Subcutaneous abdominal adipose tissue (tissue), 5 donors: ENCODE measurements around the gene PIGQ.

ENCODE experiments used
- H3K27ac ChIP-seq: one replicate; pipeline ENCODE4 v1.7.0; 2013; ENCODE audit warnings: low read depth, mild to moderate bottlenecking, inconsistent platforms, low read length, moderate library complexity
- H3K27me3 ChIP-seq, 5 donors: one replicate each; pipeline ENCODE4 v1.7.0; 2013; ENCODE audit warnings: low read length in 5 of 5, inconsistent platforms in 1 of 5; ENCODE audit not compliant: control insufficient read depth in 5 of 5, insufficient read depth in 4 of 5
- H3K36me3 ChIP-seq, 5 donors: one replicate each; pipeline ENCODE4 v1.7.0; 2013; ENCODE audit warnings: low read length in 5 of 5; ENCODE audit not compliant: control insufficient read depth in 5 of 5, insufficient read depth in 5 of 5
- H3K4me1 ChIP-seq, 5 donors: one replicate each; pipeline ENCODE4 v1.7.0; 2013; ENCODE audit warnings: low read length in 5 of 5, mild to moderate bottlenecking in 3 of 5, moderate library complexity in 1 of 5; ENCODE audit not compliant: control insufficient read depth in 5 of 5, insufficient read depth in 5 of 5
- H3K4me3 ChIP-seq, 5 donors: one replicate each; pipeline ENCODE4 v1.7.0; 2013; ENCODE audit warnings: low read length in 5 of 5, low read depth in 1 of 5
- H3K9ac ChIP-seq, 5 donors: one replicate each; pipeline ENCODE4 v1.7.0; 2013; ENCODE audit warnings: low read length in 5 of 5, mild to moderate bottlenecking in 4 of 5, moderate library complexity in 3 of 5
- H3K9me3 ChIP-seq, 5 donors: one replicate each; pipeline ENCODE4 v1.7.0; 2013; ENCODE audit warnings: low read length in 5 of 5; ENCODE audit not compliant: control insufficient read depth in 5 of 5
- donor health status: healthy.
- donor health status: healthy.
- donor health status: healthy.
- donor health status: healthy.
- donor health status: healthy.

Gene PIGQ

DNA sequence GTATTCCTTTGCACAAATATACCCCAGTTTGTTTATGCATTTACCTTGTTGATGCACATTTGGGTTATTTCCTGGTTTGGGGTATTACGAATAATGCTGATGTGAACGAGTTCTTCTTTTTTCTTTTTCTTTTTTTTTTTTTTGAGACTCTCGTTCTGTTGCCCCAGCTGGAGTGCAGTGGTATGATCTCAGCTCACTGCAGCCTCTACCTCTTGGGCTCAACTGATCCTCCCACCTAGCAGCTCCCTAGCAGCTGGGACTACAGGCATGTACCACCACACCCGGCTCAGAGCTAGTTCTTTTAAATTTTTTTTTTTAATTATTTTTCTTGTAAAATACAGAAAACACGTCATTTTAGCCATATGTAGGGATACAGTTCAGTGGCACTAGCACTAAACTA is 34.2 kb downstream of the PIGQ start:
- no peaks in the 10 kb centered on the region for H3K4me1 ChIP-seq
- H3K36me3 ChIP-seq: peaks cover 0 to 12% (median 5%) of the 10 kb centered on the region in 5 donors
- peaks cover 0 to 6% (median 0%) of the 10 kb centered on the region in 5 donors for H3K9me3 ChIP-seq
- no peaks in the 10 kb centered on the region for H3K27me3 ChIP-seq
- no peak overlapping the region for H3K9ac ChIP-seq
- H3K27ac ChIP-seq: no peak overlapping the region
- no peak overlapping the region for H3K4me3 ChIP-seq

DNA sequence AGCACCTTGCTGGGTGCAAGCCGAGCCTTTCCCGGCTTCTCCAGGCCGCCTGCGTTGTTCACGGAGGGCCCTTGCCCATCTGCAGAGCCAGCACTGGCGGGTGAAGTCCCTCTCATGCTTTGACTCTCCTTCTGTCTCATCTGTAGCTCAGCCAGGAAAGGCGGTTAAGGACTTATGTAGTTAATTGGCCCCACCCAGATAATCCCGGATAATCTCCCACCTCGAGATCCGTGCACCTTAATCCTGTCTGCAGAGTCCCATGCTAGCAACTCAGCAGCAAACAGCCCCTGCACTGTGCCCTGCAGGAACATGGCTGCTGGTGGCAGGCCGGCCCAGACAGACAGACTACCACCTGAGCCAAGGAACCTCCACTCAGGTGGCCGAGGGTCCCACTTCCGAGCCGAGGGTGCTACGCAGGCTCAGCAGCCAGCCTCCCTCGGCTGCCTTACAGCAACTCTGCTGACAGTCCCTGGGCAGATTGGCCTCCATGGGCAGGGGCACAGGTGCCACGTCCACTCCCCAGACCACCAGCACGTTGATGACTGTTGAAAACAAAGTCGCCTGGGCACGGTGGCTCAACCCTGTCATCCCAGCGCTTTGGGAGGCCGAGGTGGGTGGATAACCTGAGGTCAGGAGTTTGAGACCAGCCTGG is 37.0 kb downstream of the PIGQ start:
- Histone ChIP-seq H3K4me1 (peaks cover 0 to 4% (median 0%) of the 10 kb centered on the region in 5 donors), H3K4me3 (no peak overlapping the region)

DNA sequence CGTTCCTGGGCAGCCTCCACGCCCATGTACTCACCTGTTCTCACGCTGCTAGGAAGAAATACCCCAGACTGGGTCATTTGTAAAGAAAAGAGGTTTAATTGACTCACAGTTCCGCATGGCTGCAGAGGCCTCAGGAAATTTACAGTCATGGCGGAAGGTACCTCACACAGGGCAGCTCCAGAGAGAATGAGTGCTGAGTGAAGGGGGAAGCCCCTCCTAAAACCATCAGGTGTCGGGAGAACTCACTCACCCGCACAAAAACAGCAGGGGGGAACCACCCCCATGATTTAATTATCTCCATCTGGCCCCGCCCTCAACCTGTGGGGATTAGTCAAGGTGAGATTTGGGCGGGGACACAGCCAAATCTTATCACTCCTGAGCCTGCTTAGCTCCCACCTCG is 38.3 kb downstream of the PIGQ start:
- Histone ChIP-seq H3K9me3 (peaks cover 0 to 6% (median 0%) of the 10 kb centered on the region in 5 donors), H3K4me3 (no peak overlapping the region), H3K9ac (no peak overlapping the region), H3K27me3 (no peaks in the 10 kb centered on the region), H3K36me3 (no peaks in the 10 kb centered on the region), H3K27ac (no peak overlapping the region), H3K4me1 (peaks cover 0 to 4% (median 0%) of the 10 kb centered on the region in 5 donors)

More for the DNA sequence above, 37.0 kb downstream of the PIGQ start:
- Histone ChIP-seq H3K36me3 (no peaks in the 10 kb centered on the region), H3K27me3 (no peaks in the 10 kb centered on the region), H3K9me3 (peaks cover 0 to 6% (median 0%) of the 10 kb centered on the region in 5 donors), H3K27ac (no peak overlapping the region), H3K9ac (no peak overlapping the region)

DNA sequence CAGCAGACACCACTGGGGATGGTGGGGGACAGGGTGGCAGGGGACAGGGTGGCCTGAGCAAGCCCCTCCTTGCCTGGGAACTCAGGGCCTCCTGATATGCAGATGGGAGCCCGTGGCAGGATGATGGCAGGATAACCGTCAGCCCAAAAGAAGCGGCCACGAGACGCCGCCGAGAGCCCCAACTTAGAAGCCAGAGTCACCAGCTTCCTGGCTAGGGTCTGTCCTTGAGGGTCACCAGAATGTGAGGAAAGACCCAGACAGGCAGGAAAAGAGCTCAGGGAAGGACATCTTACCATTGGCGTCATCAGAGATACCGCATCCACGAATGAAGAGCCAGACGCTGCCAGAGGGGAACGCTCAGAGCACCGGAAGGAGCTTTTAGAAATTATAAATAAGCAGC is 39.5 kb downstream of the PIGQ start:
- Histone ChIP-seq H3K9ac (no peak overlapping the region), H3K27ac (no peak overlapping the region), H3K4me3 (no peak overlapping the region), H3K36me3 (peaks cover 0 to 5% (median 4%) of the 10 kb centered on the region in 5 donors), H3K4me1 (peaks cover 0 to 4% (median 0%) of the 10 kb centered on the region in 5 donors), H3K9me3 (peaks cover 0 to 6% (median 0%) of the 10 kb centered on the region in 5 donors), H3K27me3 (no peaks in the 10 kb centered on the region)

GRCh38 chr16:609984-610383 is 40.2 kb downstream of the PIGQ start:
- H3K4me3 ChIP-seq: no peak overlapping the region
- peaks cover 0 to 4% (median 0%) of the 10 kb centered on the region in 5 donors for H3K9me3 ChIP-seq
- H3K36me3 ChIP-seq: peaks cover 0 to 11% (median 4%) of the 10 kb centered on the region in 5 donors
- H3K9ac ChIP-seq: no peak overlapping the region
- no peaks in the 10 kb centered on the region for H3K27me3 ChIP-seq
- no peak overlapping the region for H3K27ac ChIP-seq
- peaks cover 0 to 4% (median 0%) of the 10 kb centered on the region in 5 donors for H3K4me1 ChIP-seq

GRCh38 chr16:610513-611381 is 41.0 kb downstream of the PIGQ start:
- Histone ChIP-seq H3K4me3 (no peak overlapping the region), H3K9ac (no peak overlapping the region), H3K27ac (no peak overlapping the region)

DNA sequence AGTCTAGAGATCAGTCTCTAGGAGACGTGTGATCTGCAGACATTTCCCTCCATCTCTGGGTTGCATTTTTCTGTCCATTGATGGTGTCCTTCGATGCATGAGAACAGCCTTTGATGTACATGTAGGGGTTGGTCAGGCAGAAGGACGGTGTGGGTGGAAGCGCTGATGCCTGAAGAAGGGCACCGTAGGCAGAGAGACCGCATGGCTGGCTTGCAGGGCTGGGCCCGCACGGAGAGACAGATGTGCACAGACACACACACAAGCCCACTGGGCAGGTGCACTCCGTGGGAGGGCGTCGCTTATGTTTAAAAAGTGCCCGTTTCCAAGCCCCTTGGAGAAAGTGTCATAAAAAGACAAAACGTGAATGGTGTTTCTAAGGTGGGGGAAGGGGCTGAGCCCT is 45.4 kb downstream of the PIGQ start:
- no peaks in the 10 kb centered on the region for H3K27me3 ChIP-seq
- no peak overlapping the region for H3K9ac ChIP-seq
- no peaks in the 10 kb centered on the region for H3K9me3 ChIP-seq
- no peak overlapping the region for H3K4me3 ChIP-seq
- peaks cover 0 to 16% (median 8%) of the 10 kb centered on the region in 5 donors for H3K36me3 ChIP-seq
- no peak overlapping the region for H3K27ac ChIP-seq
- peaks cover 0 to 7% (median 0%) of the 10 kb centered on the region in 5 donors for H3K4me1 ChIP-seq

More at GRCh38 chr16:610513-611381, 41.0 kb downstream of the PIGQ start:
- no peaks in the 10 kb centered on the region for H3K9me3 ChIP-seq
- peaks cover 0 to 11% (median 4%) of the 10 kb centered on the region in 5 donors for H3K36me3 ChIP-seq
- peaks cover 0 to 4% (median 0%) of the 10 kb centered on the region in 5 donors for H3K4me1 ChIP-seq
- H3K27me3 ChIP-seq: no peaks in the 10 kb centered on the region

DNA sequence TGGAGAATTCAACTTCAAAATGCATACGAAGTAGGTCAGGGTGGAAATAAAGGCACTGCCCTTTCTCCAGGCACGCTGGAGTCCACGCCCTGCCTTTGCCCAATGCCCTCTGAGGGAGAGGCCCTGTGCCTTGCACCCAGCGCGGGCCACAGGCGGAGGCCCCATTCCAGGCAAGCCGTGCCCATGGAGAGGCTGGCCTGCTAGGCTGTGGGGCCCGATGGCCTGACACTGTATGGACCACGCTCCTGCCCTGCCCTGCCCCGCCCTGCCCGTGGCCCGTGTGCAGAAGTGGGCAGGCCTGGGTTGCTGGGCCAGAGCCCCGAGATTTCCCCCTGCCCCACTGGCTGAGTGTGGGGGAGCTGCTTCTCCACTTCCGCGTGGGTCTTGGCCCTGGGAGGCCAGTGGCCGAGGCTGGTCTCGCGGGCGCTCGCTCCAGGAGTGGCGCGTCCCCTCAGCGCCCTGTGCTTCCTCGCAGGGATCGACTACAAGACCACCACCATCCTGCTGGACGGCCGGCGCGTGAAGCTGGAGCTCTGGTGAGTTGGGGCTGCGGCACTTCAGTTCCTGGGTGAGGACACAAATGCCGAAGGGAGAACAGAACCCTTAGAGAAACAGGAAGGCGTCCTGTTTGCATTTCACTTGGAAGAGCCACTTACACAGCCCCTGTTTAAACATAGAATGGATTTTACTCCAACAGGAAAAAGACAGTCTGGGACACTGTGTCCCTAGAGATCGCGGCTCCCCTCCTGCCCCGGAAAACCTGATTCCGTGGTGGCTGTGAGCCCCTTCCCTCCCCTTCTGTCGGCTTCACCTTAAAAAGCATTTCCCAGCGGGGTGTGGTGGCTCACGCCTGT is 47.2 kb downstream of the PIGQ start:
- peaks cover 0 to 8% (median 0%) of the 10 kb centered on the region in 5 donors for H3K4me1 ChIP-seq
- no peak overlapping the region for H3K9ac ChIP-seq
- no peak overlapping the region for H3K4me3 ChIP-seq
- no peaks in the 10 kb centered on the region for H3K9me3 ChIP-seq
- H3K27me3 ChIP-seq: no peaks in the 10 kb centered on the region
- H3K27ac ChIP-seq: no peak overlapping the region
- H3K36me3 ChIP-seq: peaks cover 0 to 23% (median 8%) of the 10 kb centered on the region in 5 donors

GRCh38 chr16:617855-618254 is 48.1 kb downstream of the PIGQ start:
- H3K9ac ChIP-seq: no peak overlapping the region
- H3K36me3 ChIP-seq: peaks cover 0 to 23% (median 8%) of the 10 kb centered on the region in 5 donors
- H3K4me3 ChIP-seq: no peak overlapping the region
- peaks cover 0 to 12% (median 0%) of the 10 kb centered on the region in 5 donors for H3K4me1 ChIP-seq
- no peak overlapping the region for H3K27ac ChIP-seq
- H3K27me3 ChIP-seq: no peaks in the 10 kb centered on the region
- H3K9me3 ChIP-seq: no peaks in the 10 kb centered on the region
